ENCODE results near the gene KIF1C.

Gene KIF1C

DNA sequence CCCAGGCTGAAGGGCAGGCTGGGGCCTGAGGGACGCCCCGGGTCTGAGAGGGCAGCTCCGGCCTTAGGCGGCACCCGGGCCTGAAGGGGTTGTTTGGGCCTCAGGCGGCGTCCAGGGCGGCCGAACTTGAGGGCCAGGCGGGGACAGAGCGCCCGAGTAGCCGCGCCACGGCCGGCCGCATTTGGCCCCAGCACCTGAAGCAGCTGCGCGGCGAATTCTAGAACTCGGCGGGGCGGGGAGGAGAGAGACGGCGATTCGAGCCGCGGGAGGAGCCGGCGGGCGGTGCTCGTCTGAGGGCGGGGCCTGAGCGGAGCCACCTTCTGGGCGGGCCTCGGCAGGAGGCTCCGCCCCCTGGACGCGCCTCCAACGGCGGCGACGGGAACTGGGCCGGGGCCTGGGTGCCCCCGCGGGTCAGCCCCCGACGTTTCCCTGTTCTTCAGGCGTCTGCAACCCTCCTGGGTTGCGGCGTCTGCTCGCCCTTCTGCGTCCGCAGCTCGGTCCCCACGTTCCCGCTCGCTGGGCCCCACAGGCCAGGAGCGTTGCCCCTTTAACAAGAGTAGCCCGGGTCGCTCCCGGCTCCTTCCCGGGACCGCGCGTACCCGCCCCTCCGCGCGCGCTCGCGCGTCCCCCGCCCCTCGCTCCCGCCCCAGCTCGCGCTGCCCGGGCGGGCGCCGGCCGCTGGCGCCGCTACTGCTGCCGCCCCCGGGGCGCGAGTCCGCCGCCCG is at the start of gene KIF1C, which contains the start of gene INCA1:
KIF1C (plus strand) TSS at position 649 of the 725 bp plus-strand sequence. CDS start 2,297 bp downstream, outside the sequence.
INCA1 (minus strand) TSS at position 221 of the 725 bp plus-strand sequence. CDS start 3,085 bp downstream, outside the sequence.
- no peak for DNase-seq

DNA sequence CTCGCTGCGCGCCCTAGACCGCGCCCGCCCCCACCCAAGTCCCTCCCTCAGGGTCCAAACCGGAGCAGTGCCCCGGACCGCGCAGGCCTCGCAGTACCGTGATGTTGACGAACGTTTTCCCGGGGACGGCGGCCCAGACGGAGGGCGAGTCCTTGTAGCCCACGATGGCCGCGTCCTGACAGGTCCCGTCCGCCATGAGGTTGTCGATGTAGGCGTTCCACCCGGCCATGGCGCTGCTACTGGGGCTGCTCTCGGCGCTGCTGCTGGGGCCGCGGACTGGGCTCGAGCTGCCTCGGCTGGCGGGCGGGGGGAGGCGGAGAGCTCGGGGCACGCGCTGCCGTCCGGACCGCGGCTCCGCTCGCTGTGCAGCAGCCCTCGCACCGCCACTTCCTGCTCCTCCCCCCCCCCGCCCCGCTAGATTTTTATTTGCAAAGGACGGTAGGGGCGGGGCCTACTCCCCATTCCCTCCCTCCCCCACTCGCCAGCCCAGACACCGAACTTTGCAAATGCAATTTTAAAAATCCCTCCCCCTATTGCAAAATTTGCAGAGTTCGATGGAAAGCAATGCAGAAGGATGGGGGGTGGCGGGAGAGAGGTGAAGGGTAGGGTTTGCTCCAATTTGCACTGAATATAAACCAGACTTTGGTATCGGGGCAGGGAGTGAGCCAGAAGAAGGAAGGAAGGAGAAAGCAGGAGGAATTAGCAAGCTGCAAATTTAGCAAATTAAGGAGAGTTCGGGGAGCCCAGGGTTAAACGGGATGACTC is 49.4 kb upstream of the KIF1C start, which contains the start of gene PFN1:
PFN1 (minus strand) TSS at position 365 of the 765 bp plus-strand sequence; CDS start at position 229, 136 bp downstream.
- DNase-seq, result peak; percentile 21

DNA sequence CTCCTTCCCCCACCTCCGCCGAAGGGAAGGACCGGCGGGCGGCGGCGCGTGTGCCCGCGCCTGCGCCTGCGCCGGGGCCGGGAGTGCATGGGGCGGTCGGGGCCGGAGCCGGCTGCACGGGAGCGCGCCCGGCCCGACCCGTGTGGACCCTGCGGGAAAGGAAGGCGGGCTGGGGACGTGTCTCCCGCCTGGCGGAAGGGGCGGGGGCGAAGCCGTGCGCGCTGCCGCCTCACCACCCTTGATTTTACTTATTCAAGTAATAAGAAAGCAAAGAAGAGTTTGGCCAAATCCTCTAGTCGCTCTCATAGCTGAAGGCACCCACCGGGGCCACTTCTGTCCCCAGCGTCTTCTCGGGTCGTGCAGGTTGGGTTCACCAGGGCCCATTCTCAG is 48.8 kb upstream of the KIF1C start:
- peak; percentile 12 for DNase-seq

DNA sequence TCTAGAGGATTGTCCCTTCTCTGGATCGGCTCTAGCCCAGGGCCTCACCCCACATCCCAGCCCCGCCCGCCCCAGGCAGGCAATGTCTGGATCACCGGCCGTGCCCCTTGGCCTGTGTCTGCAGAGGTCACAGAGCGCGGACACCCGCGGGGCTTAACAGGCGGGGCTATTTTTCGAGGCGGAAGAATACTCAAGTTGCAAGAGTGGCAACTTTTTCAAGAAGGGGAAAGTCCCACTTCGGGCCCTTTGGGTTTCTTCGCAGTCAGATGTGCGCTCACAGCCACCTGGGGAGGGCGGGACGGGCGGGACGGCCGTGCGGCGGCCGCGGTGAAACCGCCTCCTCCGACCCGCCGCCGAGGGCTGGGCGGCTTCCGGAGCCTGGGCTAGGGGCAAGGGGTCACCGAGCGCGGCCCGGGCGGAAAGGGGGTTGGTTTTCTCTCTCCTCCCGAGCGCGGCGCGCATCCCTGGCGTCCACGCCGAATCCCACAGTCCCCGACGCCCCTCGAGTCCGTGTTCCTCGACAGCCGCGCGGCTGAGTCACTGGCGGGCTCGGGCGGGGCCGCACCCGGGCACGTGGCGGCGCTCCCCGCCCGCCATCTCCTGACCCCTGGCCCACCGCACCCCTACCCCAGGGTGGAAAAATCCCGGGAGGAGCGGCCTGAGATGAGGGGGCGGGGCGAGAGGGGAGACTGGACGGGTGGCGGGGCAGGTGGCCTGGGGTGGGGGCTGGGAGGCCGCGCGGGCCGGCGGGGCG is 48.3 kb upstream of the KIF1C start:
- no peak for DNase-seq

DNA sequence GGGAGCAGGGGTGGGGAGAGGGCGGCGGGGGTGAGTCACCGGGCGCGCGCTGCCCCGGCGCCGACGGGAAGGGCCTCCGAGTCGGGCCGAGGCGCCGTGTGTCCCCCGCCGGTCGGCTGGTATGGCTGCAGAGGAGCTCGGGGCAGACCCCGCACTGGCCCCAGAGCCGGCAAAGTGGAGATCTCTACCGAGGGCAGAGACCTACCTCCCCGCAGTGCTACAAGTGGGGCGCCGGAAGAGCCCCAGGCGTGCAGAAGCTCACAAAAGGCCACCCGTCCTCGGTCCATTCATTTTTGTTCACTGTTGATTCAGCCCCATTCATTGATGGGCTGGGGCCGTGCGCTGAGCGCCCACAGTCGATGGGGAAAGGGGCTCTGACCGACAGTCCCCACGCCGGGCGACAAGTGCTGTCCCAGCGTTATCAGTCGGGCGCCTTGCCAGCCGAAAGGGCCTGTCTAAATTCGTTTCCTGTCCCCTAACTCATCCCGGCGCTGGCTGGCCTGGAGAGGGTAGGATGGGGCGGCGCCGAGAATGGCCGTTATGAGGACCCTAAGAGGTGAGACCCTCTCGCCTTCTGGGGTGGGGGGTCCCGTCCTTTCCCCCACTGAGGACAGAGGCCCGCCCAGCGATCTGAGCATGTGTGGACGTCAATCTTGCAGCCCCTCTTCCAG is 47.5 kb upstream of the KIF1C start:
- no peak for DNase-seq

DNA sequence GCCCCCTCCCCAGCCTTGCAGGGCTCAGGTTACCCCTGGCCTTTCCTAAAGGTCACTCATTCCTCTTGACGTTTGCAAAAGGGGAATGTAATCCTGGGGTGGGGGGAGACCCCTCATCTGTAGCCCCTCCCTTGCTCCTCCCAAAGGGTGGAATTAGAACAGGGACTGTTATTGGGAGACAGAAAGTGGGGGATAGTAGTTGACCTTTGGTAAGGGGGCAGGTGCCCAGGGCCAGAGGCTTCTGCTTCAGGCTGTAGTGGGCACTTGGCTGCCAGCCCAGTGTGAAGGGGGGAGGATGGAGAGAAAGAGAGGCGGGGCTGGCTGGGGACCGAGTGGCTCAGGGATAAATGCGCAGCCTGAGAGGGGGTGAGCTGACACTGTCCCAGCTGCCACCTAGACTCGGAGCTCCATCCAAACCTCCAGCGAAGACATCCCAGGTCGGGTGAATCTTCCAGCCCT is 47.0 kb upstream of the KIF1C start, which contains the start of gene ENO3:
ENO3 (plus strand) TSS at position 374 of the 459 bp plus-strand sequence. CDS start 711 bp downstream, outside the sequence.
- DNase-seq, result no peak

DNA sequence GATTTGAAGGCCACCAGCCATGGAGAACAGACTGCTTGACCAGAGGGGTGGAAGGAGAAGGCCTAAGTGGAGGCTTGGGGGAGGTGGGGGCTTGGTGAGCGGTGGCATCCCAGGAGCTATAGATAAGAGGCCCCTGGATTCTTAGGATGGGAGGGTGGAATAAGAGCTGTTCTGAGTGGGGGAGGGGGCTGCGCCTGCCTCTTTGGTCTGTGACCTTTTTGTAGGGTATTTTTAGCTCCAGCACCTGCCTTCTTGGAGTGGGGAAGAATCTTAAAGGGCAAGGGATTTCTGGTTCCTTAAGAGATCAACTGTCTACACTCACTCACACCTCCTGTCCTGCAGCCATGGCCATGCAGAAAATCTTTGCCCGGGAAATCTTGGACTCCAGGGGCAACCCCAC is 46.3 kb upstream of the KIF1C start:
- DNase-seq, result no peak

DNA sequence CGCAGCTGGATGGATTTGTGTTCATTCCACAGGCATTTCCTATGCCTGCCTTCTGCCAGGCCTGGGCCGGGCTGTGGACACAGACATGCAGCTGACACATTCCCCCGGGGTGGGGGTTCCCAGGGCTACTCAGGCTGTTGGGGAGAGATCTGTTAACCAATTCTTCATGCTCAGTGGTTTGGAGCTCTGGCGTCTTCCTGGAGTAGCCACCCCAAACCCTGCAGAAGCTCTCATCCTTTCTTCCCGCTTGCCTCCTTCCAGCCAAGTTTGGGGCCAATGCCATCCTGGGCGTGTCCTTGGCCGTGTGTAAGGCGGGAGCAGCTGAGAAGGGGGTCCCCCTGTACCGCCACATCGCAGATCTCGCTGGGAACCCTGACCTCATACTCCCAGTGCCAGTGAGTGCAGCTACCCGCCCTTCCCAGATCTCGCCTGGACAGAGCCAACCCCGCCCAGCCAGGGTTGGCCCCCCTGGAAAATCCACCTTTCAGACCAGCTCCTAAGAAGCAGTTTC is 44.2 kb upstream of the KIF1C start:
- no peak for DNase-seq

DNA sequence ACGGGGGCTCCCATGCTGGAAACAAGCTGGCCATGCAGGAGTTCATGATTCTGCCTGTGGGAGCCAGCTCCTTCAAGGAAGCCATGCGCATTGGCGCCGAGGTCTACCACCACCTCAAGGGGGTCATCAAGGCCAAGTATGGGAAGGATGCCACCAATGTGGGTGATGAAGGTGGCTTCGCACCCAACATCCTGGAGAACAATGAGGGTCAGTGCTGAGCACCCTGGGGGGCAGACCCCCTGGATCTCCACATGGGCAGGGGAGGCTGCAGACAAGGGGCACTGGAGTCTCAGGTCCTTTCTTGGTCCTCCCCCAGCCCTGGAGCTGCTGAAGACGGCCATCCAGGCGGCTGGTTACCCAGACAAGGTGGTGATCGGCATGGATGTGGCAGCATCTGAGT is 42.7 kb upstream of the KIF1C start:
- no peak for DNase-seq

DNA sequence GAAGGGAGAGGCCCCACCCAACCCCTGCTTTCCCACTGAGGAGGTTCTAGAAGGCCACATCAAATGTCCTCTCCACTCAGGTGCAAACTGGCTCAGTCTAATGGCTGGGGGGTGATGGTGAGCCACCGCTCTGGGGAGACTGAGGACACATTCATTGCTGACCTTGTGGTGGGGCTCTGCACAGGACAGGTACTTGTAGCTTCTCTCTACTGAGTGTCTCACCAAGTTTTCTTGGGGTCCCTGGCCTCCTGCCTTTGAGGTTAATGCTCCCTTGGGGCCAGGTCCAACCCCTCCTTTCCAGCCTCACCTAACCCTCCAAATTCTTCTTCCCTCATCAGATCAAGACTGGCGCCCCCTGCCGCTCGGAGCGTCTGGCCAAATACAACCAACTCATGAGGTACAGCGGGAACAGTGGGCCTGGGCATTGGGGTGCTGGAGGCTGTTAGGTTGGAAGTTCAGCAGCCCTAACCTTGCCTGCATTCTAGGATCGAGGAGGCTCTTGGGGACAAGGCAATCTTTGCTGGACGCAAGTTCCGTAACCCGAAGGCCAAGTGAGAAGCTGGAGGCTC is 41.2 kb upstream of the KIF1C start:
- DNase-seq, result no peak

DNA sequence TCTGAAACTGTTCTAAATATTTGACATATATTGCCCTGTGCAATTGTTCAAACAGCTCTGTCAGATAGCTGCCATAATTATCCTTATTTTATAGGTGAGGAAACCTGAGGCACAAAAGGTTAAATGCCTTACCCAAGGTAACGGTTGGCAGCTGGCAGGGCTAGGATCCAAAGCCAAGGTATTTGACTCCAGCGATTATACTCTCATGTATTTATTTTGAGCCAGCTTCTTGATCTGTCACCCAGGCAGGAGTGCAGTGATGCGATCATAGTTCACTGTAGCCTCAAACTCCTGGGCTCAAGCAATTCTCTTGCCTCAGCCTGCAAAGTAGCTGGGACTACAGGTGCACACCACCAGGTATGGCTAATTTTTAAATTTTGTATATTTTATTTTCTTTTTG is 39.6 kb upstream of the KIF1C start:
- no peak for DNase-seq

DNA sequence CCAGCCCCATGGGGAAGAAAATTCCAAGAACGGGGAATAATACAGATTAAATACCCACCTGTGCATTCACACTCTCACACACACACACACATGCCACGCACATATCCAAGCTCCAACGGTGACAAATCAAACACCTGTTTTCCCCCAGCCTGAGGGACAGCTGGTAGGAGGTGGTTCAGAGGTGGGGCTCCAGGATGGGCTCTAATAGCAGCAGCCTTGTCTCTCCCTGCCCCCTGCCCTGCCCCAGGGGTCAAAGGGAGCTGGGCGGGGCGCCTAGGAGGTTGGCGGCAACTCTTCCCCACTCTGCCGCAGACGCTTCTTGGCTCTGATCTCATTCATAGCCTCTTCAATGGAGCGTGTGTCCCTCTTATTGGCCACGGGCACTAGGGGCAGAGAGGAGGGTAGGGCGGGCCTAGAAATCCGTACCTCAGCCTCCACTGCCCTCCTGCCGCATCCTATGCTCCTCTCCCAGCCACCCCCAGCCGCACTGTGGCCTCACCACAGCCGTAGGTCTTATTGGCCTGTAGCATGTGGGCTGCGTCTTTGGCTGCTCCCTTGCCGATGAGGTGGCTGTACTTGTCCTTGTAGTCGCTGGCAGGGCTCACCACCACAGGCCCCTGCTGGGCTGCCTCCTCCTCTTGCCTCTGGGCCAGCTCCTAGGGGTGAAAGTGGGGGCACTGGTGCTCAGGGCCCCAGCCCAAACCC is 38.3 kb upstream of the KIF1C start:
- no peak for DNase-seq

DNA sequence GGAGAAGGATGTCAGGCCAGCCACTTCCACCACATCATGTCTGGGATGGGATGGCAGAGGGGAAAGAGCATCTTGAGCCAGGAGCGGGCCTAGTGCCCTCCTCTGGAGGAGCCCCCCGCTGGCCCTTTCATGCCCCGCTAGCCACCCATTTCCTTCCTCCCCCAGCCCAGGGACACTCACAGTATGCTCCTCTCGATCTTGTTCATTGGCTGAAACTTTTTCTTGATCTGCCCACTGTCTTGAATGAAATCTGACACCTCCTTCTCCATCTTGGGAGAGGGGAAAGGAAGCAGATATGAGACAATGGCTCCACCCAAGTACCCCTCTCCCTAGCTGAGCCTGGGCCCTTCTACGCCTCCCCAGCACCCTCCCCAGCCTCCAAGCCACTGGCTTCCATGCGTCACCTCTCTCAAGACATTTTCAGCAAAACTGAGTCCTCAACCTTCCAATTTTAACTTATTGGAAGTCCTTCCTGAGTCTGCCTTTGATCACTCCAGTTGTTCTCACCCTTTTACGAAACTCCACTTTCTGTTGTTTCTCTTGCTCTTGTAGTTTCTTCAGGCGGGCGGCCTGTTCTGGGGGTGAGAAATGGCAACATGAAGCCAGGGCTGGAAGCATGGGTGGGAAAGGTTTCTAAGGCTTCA is 37.3 kb upstream of the KIF1C start:
- DNase-seq, result no peak

DNA sequence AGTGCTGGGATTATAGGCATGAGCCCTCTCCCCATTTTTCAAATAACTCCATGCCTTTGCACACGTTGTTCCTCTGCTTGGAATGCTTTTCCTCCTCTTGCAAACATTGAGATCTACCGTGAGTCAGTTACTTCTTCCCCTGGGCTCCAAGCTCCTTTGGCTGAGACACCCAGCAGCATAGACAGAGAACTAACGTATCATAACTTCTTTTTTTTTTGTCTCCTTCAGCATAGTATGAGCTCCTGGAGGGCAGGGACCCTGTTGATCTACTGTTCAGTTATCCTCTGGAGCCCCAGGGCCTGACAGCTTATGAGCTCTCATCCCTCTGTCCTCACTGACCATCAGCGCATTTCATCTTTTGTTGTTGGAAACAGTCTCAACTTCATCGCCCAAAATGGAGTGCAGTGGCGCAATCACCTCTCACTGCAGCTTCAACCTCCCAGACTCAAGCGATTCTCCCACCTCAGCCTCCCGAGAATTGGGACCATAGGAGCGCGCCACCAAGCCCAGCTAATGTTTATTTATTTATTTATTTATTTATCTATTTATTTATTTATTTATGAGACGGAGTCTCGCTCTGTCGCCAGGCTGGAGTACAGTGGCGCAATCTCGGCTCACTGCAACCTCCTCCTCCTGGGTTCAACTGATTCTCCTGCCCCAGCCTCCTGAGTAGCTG is 32.3 kb upstream of the KIF1C start:
- DNase-seq, result no peak

DNA sequence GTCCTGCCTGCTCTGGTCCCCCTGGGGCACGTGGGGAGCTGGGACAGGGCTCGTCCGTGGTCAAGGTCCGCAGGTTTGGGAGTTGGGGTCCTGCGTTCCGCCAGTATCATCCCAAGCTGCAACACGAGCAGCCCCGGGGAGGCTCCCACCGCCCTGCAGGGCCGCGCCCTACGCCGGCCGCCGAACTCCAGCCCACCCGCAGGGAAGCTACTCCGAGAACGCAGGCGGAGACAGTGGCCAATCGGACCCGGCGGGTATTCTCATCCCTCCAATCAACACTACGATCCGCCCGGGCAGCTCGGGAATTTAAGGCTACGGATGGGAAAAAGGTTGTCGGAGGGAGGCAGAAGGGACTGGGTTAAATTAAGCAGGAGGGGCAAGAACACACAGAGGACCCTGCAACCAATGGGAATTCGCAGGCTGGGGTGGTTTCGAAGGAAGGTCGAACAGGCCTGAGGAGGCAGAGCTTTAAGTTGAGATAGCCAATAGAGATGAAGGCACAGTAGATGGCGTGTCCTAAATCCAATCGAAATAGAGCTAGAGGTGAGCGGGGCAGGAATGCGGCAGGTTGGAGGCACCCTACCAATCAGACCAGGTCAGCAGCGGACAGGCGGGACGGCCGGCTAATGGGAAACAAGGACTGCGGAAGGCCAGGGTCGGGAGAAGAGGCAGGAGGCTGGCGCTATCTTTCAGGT is 30.8 kb upstream of the KIF1C start:
- peak; percentile 97 for DNase-seq

DNA sequence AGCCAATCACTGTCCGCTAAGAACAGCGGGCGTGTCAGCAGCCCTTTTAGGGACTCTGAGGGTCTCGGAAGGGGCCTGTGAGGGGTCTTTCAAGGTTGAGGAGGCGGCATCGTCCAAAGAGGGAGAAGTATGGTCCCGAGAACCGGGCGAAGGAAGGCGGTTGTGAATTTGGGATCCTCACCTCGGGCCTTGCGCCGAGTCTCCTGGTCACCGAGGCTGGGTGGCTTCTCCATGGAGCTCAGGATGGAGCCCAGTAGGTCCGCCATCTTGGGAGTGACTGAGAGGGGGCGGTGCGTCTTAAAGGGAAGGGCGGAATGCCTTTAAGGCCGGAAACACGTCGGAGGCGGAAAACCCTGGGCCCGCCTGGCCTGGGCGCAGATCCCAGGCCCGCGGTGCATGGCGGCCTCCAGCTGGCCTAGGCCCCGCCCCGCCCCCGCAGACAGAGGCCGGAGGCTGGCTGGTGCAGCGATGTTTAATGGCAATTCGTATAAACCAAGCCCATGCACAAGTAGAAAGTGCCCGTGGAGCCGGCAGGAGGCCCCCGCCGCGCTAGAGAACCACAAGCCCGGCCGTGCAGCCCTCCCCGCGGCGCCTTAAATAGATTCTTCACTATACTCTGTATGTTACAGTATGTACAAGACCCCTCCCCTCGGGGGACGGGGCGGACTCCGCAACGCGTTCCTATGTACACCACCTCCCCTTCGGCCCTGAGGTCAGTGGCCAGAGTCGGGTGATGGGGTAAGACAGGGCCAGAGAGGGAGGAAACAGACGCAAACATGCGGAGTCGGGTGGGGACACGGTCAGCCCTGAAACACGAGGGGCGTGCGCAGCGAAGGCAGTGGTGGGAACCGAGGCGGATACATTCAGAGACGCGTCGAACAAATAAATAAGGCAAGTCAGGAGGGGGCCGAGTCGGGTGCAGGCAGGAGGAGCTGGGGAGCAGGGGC is 29.9 kb upstream of the KIF1C start, which contains the start of gene SPAG7:
SPAG7 (minus strand) TSS at position 279 of the 947 bp plus-strand sequence; CDS start at position 266, 13 bp downstream.
- DNase-seq, result peak; percentile 48

DNA sequence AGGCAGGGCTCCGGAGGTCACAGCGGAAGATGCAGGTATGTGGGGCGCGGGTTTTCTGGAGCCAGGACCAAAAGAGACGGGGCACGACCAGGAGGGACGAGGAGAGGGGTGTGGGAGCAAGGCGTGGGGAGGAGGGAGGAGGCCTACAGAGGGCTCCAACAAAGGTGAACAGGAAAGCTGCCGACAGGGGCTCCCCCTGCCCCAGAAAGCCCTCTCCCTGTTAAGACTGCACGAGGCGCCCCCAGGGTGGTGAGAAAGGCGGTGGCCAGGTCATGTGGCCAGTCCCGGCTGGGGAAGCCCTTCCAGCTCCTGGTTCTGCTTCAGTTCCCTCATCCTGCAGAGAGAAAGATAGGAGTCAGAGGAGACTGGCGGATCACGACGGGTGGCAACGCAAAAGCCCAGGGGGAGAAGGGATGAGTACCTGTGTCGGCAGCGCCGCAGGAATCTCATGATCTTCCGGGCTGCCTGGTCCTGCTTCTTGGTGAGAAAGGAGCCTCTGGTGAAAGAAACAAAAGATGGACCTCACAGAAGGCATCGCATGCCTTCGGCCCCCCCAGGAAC is 29.2 kb upstream of the KIF1C start:
- DNase-seq, result no peak

DNA sequence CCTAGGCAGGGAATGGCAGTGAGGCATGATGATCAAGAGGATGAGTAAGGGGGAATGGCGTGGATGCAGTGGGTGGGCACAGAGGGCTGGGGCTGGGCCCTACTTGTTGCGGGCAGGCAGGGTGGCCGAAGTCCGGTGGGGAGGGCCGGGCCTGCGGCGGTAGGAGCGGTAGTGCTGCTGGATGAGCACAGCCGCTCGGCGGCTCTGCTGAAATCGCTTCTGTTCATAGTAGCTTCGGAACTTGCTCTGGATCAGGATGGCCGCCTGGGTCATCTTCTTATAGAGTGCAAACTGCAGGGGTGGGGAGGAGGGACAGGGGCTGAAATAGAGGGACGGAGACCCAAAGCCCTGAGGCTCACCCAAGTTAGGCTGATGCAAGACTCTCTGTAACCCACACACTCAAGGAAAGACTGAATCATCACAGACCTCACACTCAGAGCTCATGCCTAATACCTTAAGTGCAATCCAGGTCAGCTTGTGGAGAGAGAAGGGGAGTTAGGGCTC is 28.7 kb upstream of the KIF1C start:
- DNase-seq, result no peak
